PC-9 (cell line): ENCODE results near the gene ADGRB3. TPM values are rescaled to one million over a fixed set of nuclear protein-coding genes. Genes with fewer than 3 reads are reported as not detected.

Experiments
- Bru-seq: library from RNA; stranded (reverse); fragments of 400-500 nt; gene quantifications from one replicate; lab custom pipeline; 2021; lab: Mats Ljungman, UMichigan
- BruChase-seq, 2 experiments: library from RNA; stranded (reverse); fragments of 400-500 nt; gene quantifications; one replicate each; lab custom pipeline; 2021; lab: Mats Ljungman, UMichigan
- BruUV-seq: library from RNA; stranded (reverse); fragments of 400-500 nt; replicated peaks from 2 replicates; lab custom pipeline; 2021; lab: Mats Ljungman, UMichigan
- CTCF ChIA-PET: fragments of 300-600 bp; sonication (Branson Sonifier 250); formaldehyde crosslinking; loops from one replicate; lab custom pipeline; 2022; ENCODE audit warnings: antibody characterized with exemption; lab: Charles Lee
- POLR2A ChIA-PET: fragments of 300-600 bp; sonication (Branson Sonifier 250); formaldehyde crosslinking; loops from one replicate; lab custom pipeline; 2022; ENCODE audit warnings: antibody characterized with exemption; ENCODE audit not compliant: unreplicated experiment; lab: Charles Lee
- DNase-seq, 2 experiments: peaks; one replicate each; pipeline versions ENCODE4 v3.0.0 to v3.0.0-alpha.2; 2015 to 2022; ENCODE audit warnings: mixed read lengths in 1 of 2
- H2AFZ ChIP-seq: fragments of 200-600 bp; sonication (generic); 2 replicates; pipeline ENCODE4 v1.8.1; 2017; ENCODE audit warnings: antibody characterized with exemption
- H3F3A ChIP-seq: fragments of 200-600 bp; sonication (generic); 2 replicates; pipeline ENCODE4 v1.8.1; 2017; ENCODE audit warnings: antibody characterized with exemption, mild to moderate bottlenecking, low read depth; ENCODE audit not compliant: insufficient read depth
- H3K27ac ChIP-seq: fragments of 200-600 bp; sonication (generic); 2 replicates; pipeline ENCODE4 v1.6.1; 2016; ENCODE audit warnings: mixed run types
- H3K27me3 ChIP-seq: fragments of 200-600 bp; sonication (generic); 2 replicates; pipeline ENCODE4 v1.6.1; 2016; ENCODE audit warnings: low read depth, mixed run types; ENCODE audit not compliant: insufficient read depth
- H3K36me3 ChIP-seq: fragments of 200-600 bp; sonication (generic); 2 replicates; pipeline ENCODE4 v1.6.1; 2016; ENCODE audit warnings: low read depth, mixed run types
- H3K4me1 ChIP-seq: fragments of 200-600 bp; sonication (generic); replicated peaks from 2 replicates; pipeline ENCODE4 v1.6.1; 2016; ENCODE audit warnings: mixed run types; ENCODE audit not compliant: insufficient read depth
- H3K4me2 ChIP-seq: fragments of 200-600 bp; sonication (generic); 2 replicates; pipeline ENCODE4 v1.6.1; 2017; ENCODE audit warnings: mixed run types
- H3K4me3 ChIP-seq: fragments of 200-600 bp; sonication (generic); 2 replicates; pipeline ENCODE4 v1.6.1; 2016; ENCODE audit warnings: mixed run types
- H3K79me2 ChIP-seq: fragments of 200-600 bp; sonication (generic); 2 replicates; pipeline ENCODE4 v1.6.1; 2017; ENCODE audit warnings: low read depth, mixed run types
- H3K9me2 ChIP-seq: fragments of 200-600 bp; sonication (generic); 2 replicates; pipeline ENCODE4 v1.8.1; 2017; ENCODE audit warnings: mild to moderate bottlenecking; ENCODE audit not compliant: insufficient read depth
- H3K9me3 ChIP-seq: fragments of 200-600 bp; sonication (generic); 2 replicates; pipeline ENCODE4 v1.8.1; 2016; ENCODE audit warnings: low read depth; ENCODE audit not compliant: insufficient read depth
- H4K20me1 ChIP-seq: fragments of 200-600 bp; sonication (generic); 2 replicates; pipeline ENCODE4 v1.8.1; 2017; ENCODE audit not compliant: insufficient read depth
- EZH2 ChIP-seq: fragments of 200-600 bp; sonication (generic); IDR thresholded peaks from 2 replicates; pipeline ENCODE4 v1.8.0; 2017; ENCODE audit warnings: antibody characterized with exemption, low read depth
- intact Hi-C: fragments of 100-400 bp; cut with micrococcal nuclease; formaldehyde crosslinking; loops from one replicate; pipeline ENCODE4 v1.10.0; 2022; ENCODE audit not compliant: unreplicated experiment
- long read RNA-seq: library from polyadenylated mRNA; stranded (forward); transcript quantifications from one replicate; pipeline ENCODE4 v2.0.0, GENCODE V29; 2022
- total RNA-seq: library from RNA; stranded (reverse); gene quantifications from 2 replicates; pipeline ENCODE4 v1.2.3, GENCODE V29; 2021
- TF ChIP-seq, protein P1 (sequence below): fragments of 200-600 bp; sonication (generic); conservative IDR thresholded peaks from 2 replicates; pipeline ENCODE4 v1.6.1; 2017; ENCODE audit warnings: mixed run types, antibody characterized with exemption, mild to moderate bottlenecking, moderate library complexity

ADGRB3 gene
- total RNA-seq (not detected in 2 replicates), Bru-seq, nascent RNA (percentile 1 among the genes with signal in this experiment), BruChase-seq, experiment 1, labeled RNA remaining after a 2-hour chase (percentile 1 among the genes with signal in this experiment), BruChase-seq, experiment 2, labeled RNA remaining after a 6-hour chase (percentile 1 among the genes with signal in this experiment)
- long read RNA-seq: 0 reads

DNA sequence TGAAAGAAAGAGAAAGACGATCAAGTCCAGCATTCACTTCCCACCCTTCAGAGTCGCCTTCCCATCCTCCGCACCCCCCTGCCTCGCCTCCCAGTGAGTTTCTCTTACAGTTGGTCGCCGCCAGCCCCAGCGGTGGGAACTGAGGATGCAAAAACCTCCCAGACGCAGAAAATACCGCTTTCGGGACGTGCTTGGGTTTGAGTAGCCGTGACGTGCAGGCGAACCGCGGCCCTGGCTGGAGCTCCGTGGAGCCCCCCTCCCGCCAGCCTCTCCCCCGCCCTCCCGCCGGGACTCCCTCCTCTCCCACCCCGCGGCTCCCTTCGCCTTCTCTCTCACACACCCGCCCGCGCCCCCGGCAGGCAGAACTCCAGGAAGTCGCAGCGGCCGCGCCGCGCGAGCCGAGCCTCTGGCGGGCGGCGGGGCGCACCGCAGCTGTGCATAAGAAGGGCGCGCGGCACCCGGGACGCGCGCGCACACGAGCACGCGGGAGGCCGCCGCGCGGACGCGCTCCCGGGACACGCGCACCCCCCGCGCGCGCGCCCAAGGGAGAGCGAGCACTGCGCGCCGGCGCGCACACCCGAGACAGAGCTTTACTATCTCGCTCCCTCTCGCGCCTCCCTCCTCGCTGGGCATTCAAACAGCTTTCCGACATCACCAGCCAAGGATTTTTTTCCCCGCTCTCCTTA is at the start of gene ADGRB3:
TSS of gene ADGRB3 (plus strand) at position 557 of the 686 bp plus-strand sequence. CDS start 3,394 bp downstream, outside the sequence.
- Histone ChIP-seq H3K4me1 (no peaks in the 10 kb centered on the region), H3K4me3 (no peak within 1 kb of the TSS; the same call in 1 of the 2 replicates), H3F3A (no peaks in the 10 kb centered on the region), H3K9me3 (no peaks in the 10 kb centered on the region), H4K20me1 (no peaks in the 10 kb centered on the region), H3K27me3 (peaks cover 15% of the 10 kb centered on the region; the same call in 1 of the 2 replicates), H3K9me2 (no peaks in the 10 kb centered on the region), H3K79me2 (no peaks in the 10 kb centered on the region), H3K27ac (no peak within 1 kb of the TSS), H3K36me3 (no peaks in the 10 kb centered on the region), H2AFZ (no peak within 1 kb of the TSS; the same call in 1 of the 2 replicates), H3K4me2 (peak within 1 kb of the TSS; percentile 46; the same call in 1 of the 2 replicates)
- DNase-seq: peak in 1 of 2 experiments; percentile 7
- TF ChIP-seq EZH2: no peak
- TF ChIP-seq, protein P1, sequence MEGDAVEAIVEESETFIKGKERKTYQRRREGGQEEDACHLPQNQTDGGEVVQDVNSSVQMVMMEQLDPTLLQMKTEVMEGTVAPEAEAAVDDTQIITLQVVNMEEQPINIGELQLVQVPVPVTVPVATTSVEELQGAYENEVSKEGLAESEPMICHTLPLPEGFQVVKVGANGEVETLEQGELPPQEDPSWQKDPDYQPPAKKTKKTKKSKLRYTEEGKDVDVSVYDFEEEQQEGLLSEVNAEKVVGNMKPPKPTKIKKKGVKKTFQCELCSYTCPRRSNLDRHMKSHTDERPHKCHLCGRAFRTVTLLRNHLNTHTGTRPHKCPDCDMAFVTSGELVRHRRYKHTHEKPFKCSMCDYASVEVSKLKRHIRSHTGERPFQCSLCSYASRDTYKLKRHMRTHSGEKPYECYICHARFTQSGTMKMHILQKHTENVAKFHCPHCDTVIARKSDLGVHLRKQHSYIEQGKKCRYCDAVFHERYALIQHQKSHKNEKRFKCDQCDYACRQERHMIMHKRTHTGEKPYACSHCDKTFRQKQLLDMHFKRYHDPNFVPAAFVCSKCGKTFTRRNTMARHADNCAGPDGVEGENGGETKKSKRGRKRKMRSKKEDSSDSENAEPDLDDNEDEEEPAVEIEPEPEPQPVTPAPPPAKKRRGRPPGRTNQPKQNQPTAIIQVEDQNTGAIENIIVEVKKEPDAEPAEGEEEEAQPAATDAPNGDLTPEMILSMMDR: no peak
- ChIA-PET POLR2A (no interaction called here), CTCF (interaction anchor here (0.7 kb wide), 1 partner anchor 1475 kb away, joined by 3 read pairs; no protein-coding TSS in a partner anchor)
- BruUV-seq: no TSS peak
- intact Hi-C loops: loop anchor here (5.0 kb wide), 1 partner anchor 1568 kb away; no protein-coding TSS in a partner anchor

DNA sequence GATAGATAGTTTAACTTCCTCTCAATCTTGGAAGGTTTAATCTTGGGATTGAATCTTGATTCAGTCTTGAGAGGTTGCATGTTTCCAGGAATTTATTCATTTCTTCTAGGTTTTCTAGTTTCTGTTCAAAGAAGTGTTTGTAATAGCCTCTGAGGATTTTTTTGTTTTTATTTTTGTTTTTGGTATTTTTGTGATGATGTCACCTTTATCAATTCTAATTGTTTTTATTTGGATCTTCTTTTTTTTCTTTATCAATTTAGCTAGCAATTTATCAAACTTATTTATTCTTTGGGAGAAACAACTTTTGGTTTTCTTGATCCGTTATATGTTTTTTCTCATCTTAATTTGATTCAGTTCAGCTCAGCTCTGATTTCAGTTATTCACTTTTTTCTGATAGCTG is 41.5 kb upstream of the ADGRB3 start:
- no TSS peak for BruUV-seq
- no peak overlapping the region for H3K27ac ChIP-seq
- CTCF ChIA-PET: no interaction called here

DNA sequence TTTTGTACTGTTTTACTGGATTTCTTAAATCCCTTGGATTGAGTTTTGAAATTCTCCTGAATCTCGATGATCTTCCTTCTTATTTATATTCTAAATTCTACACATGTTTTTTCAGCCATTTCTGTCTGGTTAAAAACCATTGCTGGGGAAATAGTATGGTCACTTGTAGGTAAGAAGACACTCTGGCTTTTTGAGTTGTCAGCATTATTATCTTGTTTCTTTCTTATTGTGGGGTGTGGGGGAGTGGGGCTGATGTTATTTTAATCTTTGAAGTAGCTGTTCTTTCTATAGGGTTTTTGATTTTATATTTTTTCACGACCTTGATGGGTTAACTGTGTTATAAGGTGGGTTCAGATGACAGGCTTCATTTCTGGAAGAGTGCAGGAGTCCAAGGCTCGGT is 37.4 kb upstream of the ADGRB3 start:
- intact Hi-C loops: no loop called here
- Histone ChIP-seq H3K9me3 (no peaks in the 10 kb centered on the region), H3K4me1 (no peaks in the 10 kb centered on the region), H3F3A (no peaks in the 10 kb centered on the region; the same call in 1 of the 2 replicates), H3K27ac (no peak overlapping the region), H3K36me3 (no peaks in the 10 kb centered on the region), H2AFZ (no peak overlapping the region), H3K9me2 (no peaks in the 10 kb centered on the region), H3K79me2 (no peaks in the 10 kb centered on the region), H4K20me1 (no peaks in the 10 kb centered on the region), H3K27me3 (no peaks in the 10 kb centered on the region), H3K4me2 (no peak overlapping the region), H3K4me3 (no peak overlapping the region)
- ChIA-PET POLR2A (no interaction called here), CTCF (no interaction called here)
- no TSS peak for BruUV-seq
- no peak for DNase-seq
- TF ChIP-seq EZH2: no peak
- TF ChIP-seq, protein P1: no peak

More for the DNA sequence above, 41.5 kb upstream of the ADGRB3 start:
- TF ChIP-seq, protein P1: no peak
- no peak for TF ChIP-seq EZH2
- Histone ChIP-seq H3K4me3 (no peak overlapping the region), H3F3A (no peaks in the 10 kb centered on the region), H4K20me1 (no peaks in the 10 kb centered on the region), H3K9me3 (no peaks in the 10 kb centered on the region), H3K4me2 (no peak overlapping the region), H3K4me1 (no peaks in the 10 kb centered on the region), H3K27me3 (no peaks in the 10 kb centered on the region), H3K79me2 (no peaks in the 10 kb centered on the region), H3K36me3 (no peaks in the 10 kb centered on the region), H2AFZ (no peak overlapping the region), H3K9me2 (no peaks in the 10 kb centered on the region)
- DNase-seq: no peak
- POLR2A ChIA-PET: no interaction called here
- intact Hi-C loops: no loop called here
